ENCODE results near the gene ZDBF2. TPM values are rescaled to one million over a fixed set of nuclear protein-coding genes. Genes with fewer than 3 reads are reported as not detected.

Gene ZDBF2
- total and polyA plus RNA-seq, 2 of the 8 experiments (the other 6 are each of a cell fraction or from before 2014, with no cell fraction given) = 1.5 to 17.2 TPM

DNA sequence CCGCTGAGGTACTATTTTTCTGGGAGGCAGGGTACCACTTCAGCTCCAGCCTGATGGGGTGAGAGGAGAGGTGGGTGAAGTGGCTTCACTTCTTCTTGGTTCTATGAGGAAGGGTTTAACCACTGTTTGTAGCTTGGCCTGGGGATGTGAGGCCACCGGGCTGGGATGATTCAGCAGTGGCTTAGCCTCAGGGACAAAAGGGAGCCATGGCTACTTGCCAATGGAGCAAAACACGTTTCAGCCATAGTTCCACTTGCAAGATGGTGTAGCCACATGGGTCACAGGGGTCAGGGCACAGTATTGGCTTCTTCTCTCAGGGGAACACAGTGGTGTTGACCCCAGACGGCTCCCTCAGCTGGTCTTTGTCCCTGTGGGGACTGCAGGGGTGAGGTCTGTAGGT is 14.9 kb downstream of the ZDBF2 start:
- Histone ChIP-seq H4K5ac (ENCODE audit: insufficient read length, low read depth, low read length) (no peak overlapping the region), H2AFZ (ENCODE audit: low read length) (no peak overlapping the region), H2BK12ac (ENCODE audit: low read depth, low read length) (no peak overlapping the region), H3K14ac (ENCODE audit: insufficient read length) (no peak overlapping the region), H3K79me2 (ENCODE audit: control insufficient read depth in 1 of 2, insufficient read depth in 2 of 2, low read length in 2 of 2) (peaks cover 8 to 47% of the 10 kb centered on the region in 2 experiments), H3K56ac (replicated peaks; ENCODE audit: insufficient read length, low read depth, low read length) (no peak overlapping the region), H4K8ac (ENCODE audit: extremely low read depth, insufficient read depth, low read length) (no peak overlapping the region), H3K23me2 (ENCODE audit: low read depth, low read length) (no peaks in the 10 kb centered on the region), H4K91ac (replicated peaks; ENCODE audit: insufficient read length, low read length) (no peak overlapping the region), H2BK120ac (replicated peaks; ENCODE audit: low read depth, low read length) (no peak overlapping the region), H4K20me1 (replicated peaks in 1 of 2; ENCODE audit: control insufficient read depth in 1 of 2, insufficient read depth in 2 of 2, low read length in 2 of 2) (no peaks in the 10 kb centered on the region), H2BK15ac (ENCODE audit: low read length) (no peak overlapping the region), H3K9me3 (ENCODE audit: insufficient read depth in 2 of 2, low read depth in 1 of 2, low read length in 1 of 2) (peaks cover 18% of the 10 kb centered on the region in 2 experiments; a peak in 3 of 4 replicates), H3K27me3 (replicated peaks in 1 of 4; ENCODE audit: control insufficient read depth in 3 of 4, extremely low read depth in 1 of 4, insufficient read depth in 3 of 4, low read length in 3 of 4) (no peaks in the 10 kb centered on the region), H3K23ac (ENCODE audit: insufficient read length) (no peak overlapping the region), H3K4ac (replicated peaks; ENCODE audit: insufficient read length, low read depth, low read length) (no peak overlapping the region), H3K4me1 (replicated peaks in 1 of 4; ENCODE audit: control insufficient read depth in 3 of 4, insufficient read depth in 4 of 4, low read length in 3 of 4) (peaks cover 0 to 2% (median 0%) of the 10 kb centered on the region in 4 experiments; a peak in 1 of 7 replicates), H3K4me2 (ENCODE audit: insufficient read depth in 1 of 2, low read depth in 2 of 2, low read length in 2 of 2) (no peak overlapping the region), H3K79me1 (ENCODE audit: low read depth, low read length) (0 out of 2 replicates have a peak, but pooled peaks cover 3% of the 10 kb centered on the region), H3K36me3 (ENCODE audit: control insufficient read depth in 2 of 4, insufficient read depth in 4 of 4, low read length in 3 of 4) (peaks cover 0 to 21% (median 7%) of the 10 kb centered on the region in 4 experiments; a peak in 4 of 8 replicates), H2AK5ac (ENCODE audit: low read depth, low read length) (no peak overlapping the region), H3K27ac (ENCODE audit: low read depth, low read length) (no peak overlapping the region), H3K9ac (replicated peaks in 1 of 4; ENCODE audit: extremely low read depth in 1 of 4, low read depth in 3 of 4, low read length in 3 of 4) (no peak overlapping the region), H2BK5ac (ENCODE audit: low read depth, low read length) (no peak overlapping the region), H2BK20ac (ENCODE audit: low read length) (no peak overlapping the region), H3K18ac (ENCODE audit: extremely low read depth, low read length) (no peak overlapping the region), H3K4me3 (ENCODE audit: extremely low read depth in 1 of 4, insufficient read depth in 2 of 4, low read depth in 3 of 4, low read length in 4 of 4) (no peak overlapping the region)
- FAIRE-seq = no peak
- ChIA-PET POLR2A (ENCODE audit: partially characterized antibody) (no interaction called here), CTCF (ENCODE audit: partially characterized antibody) (interaction anchor here (1.0 to 1.7 kb wide), 2 partner anchors 11 to 1751 kb away, joined by 3 to 5 read pairs; no protein-coding TSS in a partner anchor)
- DNase-seq (ENCODE audit: low read depth in 1 of 2, low spot score in 2 of 2) = no peak
- 97% methylated on average over 4 of the region's 4 CpGs; no CpG with 5 or more reads in 1 of the 2 experiments for WGBS, 2 experiments (ENCODE audit: extremely low coverage in 1 of 2, insufficient coverage in 1 of 2, insufficient read length in 1 of 2, insufficient replicate concordance in 2 of 2, low coverage in 1 of 2, low lambda C conversion rate in 2 of 2, missing lambda C conversion rate in 1 of 2)
- TF ChIP-seq, protein P1, sequence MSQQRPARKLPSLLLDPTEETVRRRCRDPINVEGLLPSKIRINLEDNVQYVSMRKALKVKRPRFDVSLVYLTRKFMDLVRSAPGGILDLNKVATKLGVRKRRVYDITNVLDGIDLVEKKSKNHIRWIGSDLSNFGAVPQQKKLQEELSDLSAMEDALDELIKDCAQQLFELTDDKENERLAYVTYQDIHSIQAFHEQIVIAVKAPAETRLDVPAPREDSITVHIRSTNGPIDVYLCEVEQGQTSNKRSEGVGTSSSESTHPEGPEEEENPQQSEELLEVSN (IDR thresholded peaks at IDR 0.05) = no peak
- no peak for TF ChIP-seq SP4 (IDR thresholded peaks at IDR 0.05; ENCODE audit: low read length)
- no peak for TF ChIP-seq USF2 (IDR thresholded peaks at IDR 0.05; ENCODE audit: low read length)
- TF ChIP-seq BRCA1 (IDR thresholded peaks at IDR 0.05; ENCODE audit: low read depth, low read length) = no peak
- no peak for TF ChIP-seq SRF (IDR thresholded peaks at IDR 0.05; ENCODE audit: low read depth, low read length)
- TF ChIP-seq POU5F1 (IDR thresholded peaks at IDR 0.05; ENCODE audit: low read depth, low read length) = no peak
- TF ChIP-seq TCF12 (IDR thresholded peaks at IDR 0.05; ENCODE audit: low read depth, low read length) = no peak
- no peak for TF ChIP-seq TBP (IDR thresholded peaks at IDR 0.05; ENCODE audit: low read depth, low read length)
- TF ChIP-seq SUZ12 (IDR thresholded peaks at IDR 0.05; ENCODE audit: low read length) = no peak
- no peak for TF ChIP-seq HDAC2 (IDR thresholded peaks at IDR 0.05; ENCODE audit: borderline replicate concordance in 1 of 2, low read depth in 2 of 2, low read length in 2 of 2)
- TF ChIP-seq POLR2A (IDR thresholded peaks at IDR 0.05; ENCODE audit: control extremely low read depth in 1 of 2, low read depth in 2 of 2, low read length in 2 of 2) = no peak
- no peak for TF ChIP-seq HDAC6 (IDR thresholded peaks at IDR 0.05; ENCODE audit: low read depth, low read length)
- no peak for TF ChIP-seq SP2 (IDR thresholded peaks at IDR 0.05; ENCODE audit: low read length)

All from H1 (cell line).